ENCODE data around the gene BRINP1.

DNA sequence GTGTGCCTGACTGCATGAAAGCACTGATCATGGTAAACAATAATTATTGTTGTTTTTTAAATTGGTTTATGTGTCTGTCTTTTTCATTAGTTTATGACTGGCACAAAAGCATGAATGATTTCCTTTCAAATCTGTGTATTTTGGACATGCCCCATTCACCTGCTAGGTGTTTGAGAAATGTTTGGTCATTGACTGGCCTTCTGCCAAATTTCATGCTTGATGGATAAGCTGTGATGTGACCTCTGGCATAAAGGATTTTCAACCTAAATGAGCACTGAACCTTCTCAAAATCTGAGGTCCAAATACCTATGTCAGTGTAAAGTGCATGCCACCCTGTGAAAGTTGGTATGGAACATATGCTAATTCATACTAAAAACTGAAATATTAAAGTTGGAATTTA is 204.5 kb downstream of the BRINP1 start:
- TF ChIP-seq ZNF394 (tag by site-specific recombination; IDR thresholded peaks at IDR 0.05; ENCODE audit: borderline replicate concordance) = no peak
- TF ChIP-seq, protein P1, sequence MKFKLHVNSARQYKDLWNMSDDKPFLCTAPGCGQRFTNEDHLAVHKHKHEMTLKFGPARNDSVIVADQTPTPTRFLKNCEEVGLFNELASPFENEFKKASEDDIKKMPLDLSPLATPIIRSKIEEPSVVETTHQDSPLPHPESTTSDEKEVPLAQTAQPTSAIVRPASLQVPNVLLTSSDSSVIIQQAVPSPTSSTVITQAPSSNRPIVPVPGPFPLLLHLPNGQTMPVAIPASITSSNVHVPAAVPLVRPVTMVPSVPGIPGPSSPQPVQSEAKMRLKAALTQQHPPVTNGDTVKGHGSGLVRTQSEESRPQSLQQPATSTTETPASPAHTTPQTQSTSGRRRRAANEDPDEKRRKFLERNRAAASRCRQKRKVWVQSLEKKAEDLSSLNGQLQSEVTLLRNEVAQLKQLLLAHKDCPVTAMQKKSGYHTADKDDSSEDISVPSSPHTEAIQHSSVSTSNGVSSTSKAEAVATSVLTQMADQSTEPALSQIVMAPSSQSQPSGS (tag by site-specific recombination; IDR thresholded peaks at IDR 0.05; ENCODE audit: low read depth) = no peak
